ENCODE measurements around the gene INPP5A. TPM values are rescaled to one million over a fixed set of nuclear protein-coding genes. Genes with fewer than 3 reads are reported as not detected.

The INPP5A gene
- total RNA-seq, 1 donor from 2014 or later = 29.3 TPM

- no peak for DNase-seq
Observed at GRCh38 chr10:132710036-132710686, 172.6 kb downstream of the INPP5A start.

- DNase-seq = no peak
Observed at GRCh38 chr10:132710746-132711612, 173.4 kb downstream of the INPP5A start.

GRCh38 chr10:132711613-132712121 is 174.1 kb downstream of the INPP5A start:
- no peak for DNase-seq

GRCh38 chr10:132712291-132712690 is 174.7 kb downstream of the INPP5A start:
- no peak for DNase-seq

- DNase-seq = no peak
Observed at GRCh38 chr10:132712743-132713142, 175.2 kb downstream of the INPP5A start.

- DNase-seq = no peak
Observed at GRCh38 chr10:132713421-132714095, 176.0 kb downstream of the INPP5A start.

GRCh38 chr10:132714096-132714985 is 176.8 kb downstream of the INPP5A start:
- peak; percentile 79 for DNase-seq

GRCh38 chr10:132714986-132715775 is 177.6 kb downstream of the INPP5A start:
- DNase-seq = no peak

- DNase-seq = no peak
Observed at GRCh38 chr10:132715776-132716680, 178.4 kb downstream of the INPP5A start.

- DNase-seq = no peak
Observed at GRCh38 chr10:132716691-132717490, 179.3 kb downstream of the INPP5A start.

GRCh38 chr10:132721725-132722124 is 184.1 kb downstream of the INPP5A start:
- no peak for DNase-seq

- DNase-seq = no peak
Observed at GRCh38 chr10:132722394-132723329, 185.1 kb downstream of the INPP5A start.

GRCh38 chr10:132723330-132723970 is 185.9 kb downstream of the INPP5A start:
- no peak for DNase-seq

GRCh38 chr10:132724446-132724845 is 186.9 kb downstream of the INPP5A start:
- DNase-seq = no peak

GRCh38 chr10:132725202-132725601 is 187.6 kb downstream of the INPP5A start:
- DNase-seq = no peak

GRCh38 chr10:132726194-132726593 is 188.6 kb downstream of the INPP5A start:
- DNase-seq = no peak

- DNase-seq = no peak
Observed at GRCh38 chr10:132726951-132727350, 189.4 kb downstream of the INPP5A start.

Measured in occipital lobe (tissue), 2 donors.